ENCODE measurements around the gene LMX1B.

The LMX1B gene

DNA sequence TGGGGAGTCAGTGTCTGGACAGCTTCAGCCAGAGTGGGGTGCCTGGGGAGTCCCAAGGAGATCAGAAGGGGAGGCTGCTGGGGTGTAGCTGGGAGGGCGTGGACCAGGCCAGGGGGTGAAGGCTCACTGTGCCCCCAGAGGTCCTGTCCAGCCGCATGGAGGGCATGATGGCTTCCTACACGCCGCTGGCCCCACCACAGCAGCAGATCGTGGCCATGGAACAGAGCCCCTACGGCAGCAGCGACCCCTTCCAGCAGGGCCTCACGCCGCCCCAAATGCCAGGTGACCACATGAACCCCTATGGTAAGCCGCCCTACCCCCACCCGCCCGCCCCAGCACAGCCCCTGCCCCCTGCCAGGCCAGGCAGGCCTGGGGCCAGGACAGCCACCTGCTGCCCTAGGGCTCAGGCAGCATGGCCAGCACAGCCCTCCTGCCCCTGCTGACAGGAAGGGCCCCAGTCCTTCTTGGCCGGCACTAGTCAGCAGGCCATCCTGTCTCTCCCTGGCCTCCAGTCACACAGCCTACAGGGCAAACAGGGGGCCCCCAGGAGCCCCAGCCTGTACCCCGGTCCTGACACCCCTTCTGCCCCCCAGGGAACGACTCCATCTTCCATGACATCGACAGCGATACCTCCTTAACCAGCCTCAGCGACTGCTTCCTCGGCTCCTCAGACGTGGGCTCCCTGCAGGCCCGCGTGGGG lies 82.1 kb downstream of the LMX1B start:
- no peak overlapping the region for H3K4me3 ChIP-seq (ENCODE audit: control insufficient read depth in 1 of 7, extremely low read depth in 1 of 7, insufficient read depth in 4 of 7, low read depth in 2 of 7, low read length in 6 of 7)
- no peaks in the 10 kb centered on the region for H3K9me3 ChIP-seq (ENCODE audit: control extremely low read depth in 1 of 5, control insufficient read depth in 4 of 5, insufficient read depth in 2 of 5, low read depth in 1 of 5, low read length in 4 of 5)
- no peak overlapping the region for H3K27ac ChIP-seq (ENCODE audit: insufficient read depth in 1 of 2, low read depth in 1 of 2, low read length in 2 of 2, poor library complexity in 1 of 2, severe bottlenecking in 2 of 2)
- H3K27me3 ChIP-seq (replicated peaks in 2 of 5; ENCODE audit: control insufficient read depth in 4 of 5, insufficient read depth in 5 of 5, low read length in 4 of 5), result peaks cover 0 to 7% (median 3%) of the 10 kb centered on the region in 5 experiments
- WGBS (ENCODE audit: insufficient coverage), result 86% methylated on average over 15 of the region's 22 CpGs
- H3K36me3 ChIP-seq (ENCODE audit: control insufficient read depth in 4 of 4, insufficient read depth in 4 of 4, low read length in 3 of 4), result no peaks in the 10 kb centered on the region
- ChIA-PET CTCF (interaction anchor here (1.0 to 1.2 kb wide), 2 partner anchors 11 kb away, joined by 3 to 6 read pairs; no protein-coding TSS in a partner anchor), POLR2A (no interaction called here)
- H3K4me1 ChIP-seq (ENCODE audit: control extremely low read depth in 1 of 4, control insufficient read depth in 4 of 4, insufficient read depth in 4 of 4, low read length in 3 of 4), result no peaks in the 10 kb centered on the region
- DNase-seq, result no peak

DNA sequence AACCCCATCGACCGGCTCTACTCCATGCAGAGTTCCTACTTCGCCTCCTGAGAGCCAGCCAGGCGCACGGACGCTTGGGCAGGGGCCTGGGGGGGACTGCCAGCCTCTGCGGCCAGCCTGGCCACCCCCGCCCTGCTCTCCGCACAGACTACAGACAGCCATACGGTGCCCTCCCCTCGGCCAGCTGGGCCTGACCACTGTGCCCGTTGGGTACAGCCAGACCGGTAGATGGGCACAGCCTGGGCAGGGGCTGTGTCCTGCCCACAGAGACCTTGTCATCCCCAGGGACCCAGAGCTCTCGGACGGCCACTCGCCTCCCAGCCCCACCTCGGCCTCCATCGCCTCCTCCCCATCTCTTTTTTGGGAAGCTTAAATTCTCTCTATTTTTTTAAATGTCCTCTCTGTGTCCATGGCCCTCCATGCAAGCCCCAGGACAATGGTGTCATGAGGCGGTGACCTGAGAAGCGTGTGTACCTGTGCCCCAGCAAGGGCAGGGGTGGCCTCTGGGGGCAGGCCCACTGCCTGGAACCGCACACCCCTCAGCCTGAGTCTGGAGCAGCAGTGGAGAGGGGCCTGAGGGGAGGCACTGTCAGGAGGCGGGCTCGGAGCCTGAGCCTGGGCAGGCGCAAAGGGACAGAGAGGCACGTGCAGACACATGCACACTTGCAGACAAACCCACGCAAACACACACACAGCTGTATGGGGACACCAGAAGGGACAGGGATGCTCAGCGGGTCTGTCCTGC lies 82.8 kb downstream of the LMX1B start:
- no peak for DNase-seq
- CTCF ChIA-PET, result interaction anchor here (1.0 to 1.1 kb wide), 2 partner anchors 10 to 84 kb away, joined by 3 read pairs; no protein-coding TSS in a partner anchor
- H3K36me3 ChIP-seq (ENCODE audit: control insufficient read depth in 4 of 4, insufficient read depth in 4 of 4, low read length in 3 of 4), result no peaks in the 10 kb centered on the region
- POLR2A ChIA-PET, result no interaction called here
- H3K4me1 ChIP-seq (ENCODE audit: control extremely low read depth in 1 of 4, control insufficient read depth in 4 of 4, insufficient read depth in 4 of 4, low read length in 3 of 4), result no peaks in the 10 kb centered on the region
- no peaks in the 10 kb centered on the region for H3K9me3 ChIP-seq (ENCODE audit: control extremely low read depth in 1 of 5, control insufficient read depth in 4 of 5, insufficient read depth in 2 of 5, low read depth in 1 of 5, low read length in 4 of 5)
- no peak overlapping the region for H3K4me3 ChIP-seq (ENCODE audit: control insufficient read depth in 1 of 7, extremely low read depth in 1 of 7, insufficient read depth in 4 of 7, low read depth in 2 of 7, low read length in 6 of 7)
- 92% methylated on average over 20 of the region's 27 CpGs for WGBS (ENCODE audit: insufficient coverage)
- H3K27ac ChIP-seq (ENCODE audit: insufficient read depth in 1 of 2, low read depth in 1 of 2, low read length in 2 of 2, poor library complexity in 1 of 2, severe bottlenecking in 2 of 2), result no peak overlapping the region
- peaks cover 0 to 6% (median 3%) of the 10 kb centered on the region in 5 experiments for H3K27me3 ChIP-seq (replicated peaks in 2 of 5; ENCODE audit: control insufficient read depth in 4 of 5, insufficient read depth in 5 of 5, low read length in 4 of 5)

DNA sequence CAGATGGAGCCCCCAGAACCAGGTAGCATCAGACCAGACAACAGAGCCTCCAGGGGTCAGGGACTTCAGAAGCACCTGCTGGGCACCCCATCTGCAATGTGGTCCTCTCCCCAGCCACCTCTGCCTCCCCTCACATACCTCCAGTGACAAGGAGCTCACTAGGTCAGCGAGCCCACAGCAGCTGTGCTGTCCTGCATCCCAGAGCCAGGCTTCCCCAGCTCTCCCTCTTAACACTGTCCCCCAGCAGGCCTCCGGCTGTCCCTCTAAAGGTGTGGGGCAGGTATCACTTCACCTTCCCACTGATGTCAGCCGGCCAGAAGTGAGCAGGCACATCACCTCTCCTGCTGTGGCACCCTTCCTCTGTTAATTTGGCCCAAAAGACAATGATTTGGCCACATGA lies 83.6 kb downstream of the LMX1B start:
- ChIA-PET CTCF (interaction anchor here (1.1 kb wide), 1 partner anchor 83 kb away, joined by 3 read pairs; no protein-coding TSS in a partner anchor), POLR2A (interaction anchor here (0.6 kb wide), 1 partner anchor 60 kb away, joined by 3 read pairs; no protein-coding TSS in a partner anchor)
- Histone ChIP-seq H3K27me3 (replicated peaks in 2 of 5; ENCODE audit: control insufficient read depth in 4 of 5, insufficient read depth in 5 of 5, low read length in 4 of 5) (peaks cover 0 to 3% (median 0%) of the 10 kb centered on the region in 5 experiments), H3K27ac (ENCODE audit: insufficient read depth in 1 of 2, low read depth in 1 of 2, low read length in 2 of 2, poor library complexity in 1 of 2, severe bottlenecking in 2 of 2) (no peak overlapping the region), H3K4me1 (ENCODE audit: control extremely low read depth in 1 of 4, control insufficient read depth in 4 of 4, insufficient read depth in 4 of 4, low read length in 3 of 4) (no peaks in the 10 kb centered on the region), H3K4me3 (ENCODE audit: control insufficient read depth in 1 of 7, extremely low read depth in 1 of 7, insufficient read depth in 4 of 7, low read depth in 2 of 7, low read length in 6 of 7) (no peak overlapping the region), H3K36me3 (ENCODE audit: control insufficient read depth in 4 of 4, insufficient read depth in 4 of 4, low read length in 3 of 4) (no peaks in the 10 kb centered on the region), H3K9me3 (ENCODE audit: control extremely low read depth in 1 of 5, control insufficient read depth in 4 of 5, insufficient read depth in 2 of 5, low read depth in 1 of 5, low read length in 4 of 5) (no peaks in the 10 kb centered on the region)
- DNase-seq, result no peak
- WGBS (ENCODE audit: insufficient coverage), result 100% methylated on average over 3 of the region's 3 CpGs

DNA sequence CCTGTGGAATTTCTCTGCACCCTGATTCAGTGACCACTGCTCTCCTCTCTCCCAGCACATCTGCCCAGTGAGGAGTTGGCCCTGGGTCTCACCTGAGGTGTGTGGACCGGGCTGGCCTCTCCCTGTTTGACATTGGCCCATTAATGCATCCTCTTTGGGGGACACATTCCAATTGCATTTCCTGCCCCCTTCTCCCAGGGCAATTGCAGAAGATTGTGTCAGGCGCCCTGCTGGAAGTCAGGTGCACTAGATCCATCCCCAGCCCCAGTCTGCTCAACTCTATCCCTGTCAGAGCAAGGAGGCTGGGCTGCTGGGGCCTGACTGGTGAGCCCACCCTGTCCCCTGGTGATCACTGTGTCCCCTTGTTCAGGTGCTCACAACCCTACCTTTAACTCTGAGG lies 84.5 kb downstream of the LMX1B start:
- no peak for DNase-seq
- POLR2A ChIA-PET, result no interaction called here
- Histone ChIP-seq H3K36me3 (ENCODE audit: control insufficient read depth in 4 of 4, insufficient read depth in 4 of 4, low read length in 3 of 4) (no peaks in the 10 kb centered on the region), H3K9me3 (ENCODE audit: control extremely low read depth in 1 of 5, control insufficient read depth in 4 of 5, insufficient read depth in 2 of 5, low read depth in 1 of 5, low read length in 4 of 5) (no peaks in the 10 kb centered on the region), H3K27ac (ENCODE audit: insufficient read depth in 1 of 2, low read depth in 1 of 2, low read length in 2 of 2, poor library complexity in 1 of 2, severe bottlenecking in 2 of 2) (no peak overlapping the region), H3K4me1 (ENCODE audit: control extremely low read depth in 1 of 4, control insufficient read depth in 4 of 4, insufficient read depth in 4 of 4, low read length in 3 of 4) (no peaks in the 10 kb centered on the region), H3K27me3 (replicated peaks in 2 of 5; ENCODE audit: control insufficient read depth in 4 of 5, insufficient read depth in 5 of 5, low read length in 4 of 5) (peaks cover 0 to 10% (median 3%) of the 10 kb centered on the region in 5 experiments), H3K4me3 (ENCODE audit: control insufficient read depth in 1 of 7, extremely low read depth in 1 of 7, insufficient read depth in 4 of 7, low read depth in 2 of 7, low read length in 6 of 7) (no peak overlapping the region)
- CTCF ChIA-PET, result no interaction called here
- WGBS (ENCODE audit: insufficient coverage), result 91% methylated on average over 2 of the region's 2 CpGs

DNA sequence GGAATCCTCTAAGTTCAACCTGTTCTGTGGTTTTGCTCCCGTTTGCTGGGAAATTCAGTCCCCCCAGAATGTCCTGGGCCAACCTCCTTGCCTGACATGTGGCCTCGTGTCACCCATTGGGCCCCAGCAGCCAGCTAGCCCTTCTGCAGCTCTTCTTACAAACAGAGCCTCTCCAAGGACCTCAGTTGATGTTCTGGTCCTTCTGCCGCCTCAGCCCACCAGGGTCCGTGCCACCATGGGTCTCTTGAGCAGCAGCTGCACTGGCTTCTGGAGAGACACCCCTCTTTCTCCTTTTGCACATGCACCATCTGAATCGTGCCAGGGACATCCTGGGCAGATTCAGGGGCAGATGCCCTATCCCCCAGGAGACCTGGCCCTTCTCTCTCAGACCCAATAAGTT lies 85.0 kb downstream of the LMX1B start:
- ChIA-PET POLR2A (no interaction called here), CTCF (interaction anchor here (1.0 to 13.0 kb wide), 4 partner anchors 8 to 77 kb away, joined by 3 to 397 read pairs (median 4); no protein-coding TSS in a partner anchor)
- Histone ChIP-seq H3K27me3 (replicated peaks in 2 of 5; ENCODE audit: control insufficient read depth in 4 of 5, insufficient read depth in 5 of 5, low read length in 4 of 5) (peaks cover 0 to 15% (median 3%) of the 10 kb centered on the region in 5 experiments), H3K27ac (ENCODE audit: insufficient read depth in 1 of 2, low read depth in 1 of 2, low read length in 2 of 2, poor library complexity in 1 of 2, severe bottlenecking in 2 of 2) (no peak overlapping the region), H3K4me1 (ENCODE audit: control extremely low read depth in 1 of 4, control insufficient read depth in 4 of 4, insufficient read depth in 4 of 4, low read length in 3 of 4) (no peaks in the 10 kb centered on the region), H3K36me3 (ENCODE audit: control insufficient read depth in 4 of 4, insufficient read depth in 4 of 4, low read length in 3 of 4) (no peaks in the 10 kb centered on the region), H3K9me3 (ENCODE audit: control extremely low read depth in 1 of 5, control insufficient read depth in 4 of 5, insufficient read depth in 2 of 5, low read depth in 1 of 5, low read length in 4 of 5) (no peaks in the 10 kb centered on the region), H3K4me3 (ENCODE audit: control insufficient read depth in 1 of 7, extremely low read depth in 1 of 7, insufficient read depth in 4 of 7, low read depth in 2 of 7, low read length in 6 of 7) (no peak overlapping the region)
- 97% methylated on average over 5 of the region's 5 CpGs for WGBS (ENCODE audit: insufficient coverage)
- DNase-seq, result no peak

DNA sequence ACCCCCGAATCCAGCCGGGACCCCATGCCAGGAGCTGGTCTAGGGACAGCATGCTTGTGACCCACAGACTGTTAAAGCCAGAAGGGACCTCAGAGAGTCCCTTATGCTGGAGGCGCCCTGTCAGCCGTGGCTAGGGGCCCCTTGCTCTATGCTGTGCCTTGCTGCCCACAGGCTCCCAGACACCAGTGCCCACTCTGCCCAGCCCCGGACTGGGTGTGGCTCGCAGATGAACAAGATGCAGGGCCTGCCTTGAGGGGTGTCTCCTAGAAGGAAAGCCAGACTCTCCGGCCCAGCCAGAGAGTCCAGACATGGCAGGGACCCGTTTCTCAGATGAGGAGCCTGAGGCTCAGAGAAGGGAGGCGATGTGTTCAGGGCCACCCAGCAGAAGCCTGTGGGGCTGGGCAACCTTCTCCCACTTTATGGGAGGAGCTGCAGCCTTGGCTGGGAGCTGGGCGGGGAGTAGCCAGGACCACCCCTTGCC lies 85.7 kb downstream of the LMX1B start:
- H3K9me3 ChIP-seq (ENCODE audit: control extremely low read depth in 1 of 5, control insufficient read depth in 4 of 5, insufficient read depth in 2 of 5, low read depth in 1 of 5, low read length in 4 of 5), result no peaks in the 10 kb centered on the region
- H3K27ac ChIP-seq (ENCODE audit: insufficient read depth in 1 of 2, low read depth in 1 of 2, low read length in 2 of 2, poor library complexity in 1 of 2, severe bottlenecking in 2 of 2), result no peak overlapping the region
- peaks cover 0 to 4% (median 3%) of the 10 kb centered on the region in 4 experiments for H3K4me1 ChIP-seq (ENCODE audit: control extremely low read depth in 1 of 4, control insufficient read depth in 4 of 4, insufficient read depth in 4 of 4, low read length in 3 of 4)
- ChIA-PET POLR2A (no interaction called here), CTCF (interaction anchor here (1.0 to 13.0 kb wide), 4 partner anchors 9 to 77 kb away, joined by 3 to 397 read pairs (median 4); no protein-coding TSS in a partner anchor)
- no peaks in the 10 kb centered on the region for H3K36me3 ChIP-seq (ENCODE audit: control insufficient read depth in 4 of 4, insufficient read depth in 4 of 4, low read length in 3 of 4)
- 93% methylated on average over 8 of the region's 10 CpGs for WGBS (ENCODE audit: insufficient coverage)
- DNase-seq, result no peak
- peaks cover 0 to 21% (median 3%) of the 10 kb centered on the region in 5 experiments for H3K27me3 ChIP-seq (replicated peaks in 2 of 5; ENCODE audit: control insufficient read depth in 4 of 5, insufficient read depth in 5 of 5, low read length in 4 of 5)
- no peak overlapping the region for H3K4me3 ChIP-seq (ENCODE audit: control insufficient read depth in 1 of 7, extremely low read depth in 1 of 7, insufficient read depth in 4 of 7, low read depth in 2 of 7, low read length in 6 of 7)

Data from common myeloid progenitor, CD34-positive (primary cell).